Peyer's patch (tissue), 4 donors: ENCODE data around the gene GTF2IRD2. TPM values are rescaled to one million over a fixed set of nuclear protein-coding genes. Genes with fewer than 3 reads are reported as not detected.
"Not testable (repeated sequence)": the region's sequence is repeated elsewhere in the genome, so short reads cannot be mapped to it uniquely, and the experiment has no call there.

Experiments used
- DNase-seq, 3 donors: peaks; one replicate each; pipeline ENCODE4 v3.0.0-alpha.2; 2017 to 2019
- H3K27ac ChIP-seq, 4 donors: fragments of 200-600 bp; sonication (generic); one replicate each; pipeline ENCODE4 v1.5.1; 2016 to 2019
- H3K27me3 ChIP-seq, 2 donors: fragments of 200-600 bp; sonication (generic); one replicate each; pipeline ENCODE4 v1.5.1; 2019
- H3K36me3 ChIP-seq, 3 donors: fragments of 200-600 bp; sonication (generic); one replicate each; pipeline ENCODE4 v1.5.1; 2016 to 2019
- H3K4me1 ChIP-seq, 4 donors: fragments of 200-600 bp; sonication (generic); one replicate each; pipeline ENCODE4 v1.5.1; 2016 to 2019
- H3K4me3 ChIP-seq, 4 donors: fragments of 200-600 bp; sonication (generic); 1 replicate in 3 of 4; 2 replicates in 1 of 4; pipeline ENCODE4 v1.5.1; 2016 to 2019; ENCODE audit warnings: mild to moderate bottlenecking in 1 of 4
- H3K9me3 ChIP-seq, 4 donors: fragments of 200-600 bp; sonication (generic); one replicate each; pipeline ENCODE4 v1.5.1; 2016 to 2019; ENCODE audit warnings: mild to moderate bottlenecking in 1 of 4
- small RNA-seq, 2 donors: library from RNA; depleted of rRNA; stranded (forward); fragments of <200 nt; gene quantifications; one replicate each; pipeline ENCODE3, GENCODE V24; 2016
- total RNA-seq, 4 donors: library from RNA; depleted of rRNA; stranded (reverse); fragments of >200 nt; gene quantifications; one replicate each; pipeline ENCODE4 v1.1.0, GENCODE V29; 2016

GTF2IRD2 gene
- total RNA-seq, 4 donors from 2014 or later, result 14.9 to 46.2 (median 24.2) TPM

- H3K36me3 ChIP-seq, H3K27me3 ChIP-seq, H3K4me3 ChIP-seq, H3K4me1 ChIP-seq, H3K27ac ChIP-seq, H3K9me3 ChIP-seq, DNase-seq: not testable (repeated sequence)
Measured at GRCh38 chr7:74766991-74767390, 84.4 kb downstream of the GTF2IRD2 start.

GRCh38 chr7:74766509-74766908 lies 84.9 kb downstream of the GTF2IRD2 start:
- H3K36me3 ChIP-seq, H3K9me3 ChIP-seq, DNase-seq, H3K27me3 ChIP-seq, H3K4me3 ChIP-seq, H3K4me1 ChIP-seq, H3K27ac ChIP-seq: not testable (repeated sequence)

GRCh38 chr7:74765205-74765918 lies 86.0 kb downstream of the GTF2IRD2 start:
- H3K27me3 ChIP-seq, DNase-seq, H3K4me1 ChIP-seq, H3K9me3 ChIP-seq, H3K36me3 ChIP-seq, H3K27ac ChIP-seq, H3K4me3 ChIP-seq: not testable (repeated sequence)

DNA sequence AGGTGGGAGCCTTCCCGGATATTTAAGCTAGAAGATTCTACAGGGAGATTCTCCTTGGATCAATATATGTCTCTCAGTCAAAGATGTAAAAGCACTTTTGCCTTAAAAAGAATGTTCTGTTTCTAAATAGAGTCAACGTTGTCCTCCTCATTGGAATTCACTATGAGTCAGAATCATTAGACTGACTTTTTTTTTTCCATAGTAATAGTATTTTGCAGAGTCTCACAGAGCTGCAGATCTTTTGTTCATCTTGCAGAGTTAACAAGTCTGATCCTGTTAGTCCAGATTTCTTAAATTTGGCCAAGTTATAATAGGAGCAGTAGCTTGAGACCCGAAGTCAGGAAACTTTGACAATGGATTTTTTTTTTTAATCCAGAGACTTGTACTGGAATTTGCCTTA lies 92.4 kb downstream of the GTF2IRD2 start:
- not testable (repeated sequence) for H3K9me3 ChIP-seq, H3K27ac ChIP-seq, H3K36me3 ChIP-seq, DNase-seq, H3K4me3 ChIP-seq, H3K27me3 ChIP-seq, H3K4me1 ChIP-seq

- H3K36me3 ChIP-seq, H3K9me3 ChIP-seq: not testable (repeated sequence)
Measured at GRCh38 chr7:74758268-74758667, 93.1 kb downstream of the GTF2IRD2 start.

DNA sequence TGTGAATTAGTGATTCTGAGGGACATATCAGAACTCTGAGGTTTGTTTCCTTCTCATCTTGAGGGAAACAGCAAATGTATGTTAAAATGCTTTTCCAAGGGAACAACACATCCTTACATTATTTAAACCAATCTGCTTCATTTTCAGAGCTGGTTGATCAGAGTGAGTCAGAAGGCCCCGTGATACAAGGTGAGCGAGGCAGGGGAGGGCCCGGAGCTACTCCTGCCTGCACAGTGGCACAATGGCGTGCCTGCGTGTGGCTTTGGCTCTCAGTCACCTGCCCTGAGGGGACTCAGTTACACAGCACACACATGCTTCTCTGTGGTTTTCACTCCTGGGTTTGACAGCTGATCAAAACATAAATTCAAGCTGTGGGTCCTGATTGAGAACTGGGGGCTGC lies 94.7 kb downstream of the GTF2IRD2 start:
- not testable (repeated sequence) for H3K27ac ChIP-seq, H3K36me3 ChIP-seq, DNase-seq, H3K9me3 ChIP-seq, H3K4me3 ChIP-seq, H3K4me1 ChIP-seq, H3K27me3 ChIP-seq

More at GRCh38 chr7:74758268-74758667, 93.1 kb downstream of the GTF2IRD2 start:
- not testable (repeated sequence) for DNase-seq, H3K27me3 ChIP-seq, H3K27ac ChIP-seq, H3K4me3 ChIP-seq, H3K4me1 ChIP-seq

GRCh38 chr7:74753921-74754482 lies 97.4 kb downstream of the GTF2IRD2 start:
- H3K4me3 ChIP-seq, H3K4me1 ChIP-seq, H3K9me3 ChIP-seq, H3K27ac ChIP-seq, H3K27me3 ChIP-seq, DNase-seq, H3K36me3 ChIP-seq: not testable (repeated sequence)

Small RNA genes lying within 50 kb of the gene (small RNA-seq; reads per million reads assigned to genes)
- gene RF00019, result 0 reads per million in 2 donors

Other genes with a start within 250 kb of the GTF2IRD2 start
- 100 to 1,000 TPM; 168 to 347 (median 193) TPM for gene GTF2I, start 193.9 kb downstream of the GTF2IRD2 start, total RNA-seq
- gene NCF1, start 77.6 kb downstream of the GTF2IRD2 start, total RNA-seq, result 10 to 100 TPM in 1 of 4 donors, 1 to 10 TPM in 3; 1.8 to 46.2 (median 4.2) TPM
- gene CASTOR2, start 113.1 kb upstream of the GTF2IRD2 start, total RNA-seq, result 10 to 100 TPM in 3 of 4 donors, 1 to 10 TPM in 1; 6.6 to 36.8 (median 23.2) TPM
- gene RCC1L, start 222.2 kb upstream of the GTF2IRD2 start, total RNA-seq, result 10 to 100 TPM; 24.7 to 53.5 (median 34.6) TPM
- 100 to 1,000 TPM in 1 of 4 donors, 10 to 100 TPM in 3; 22.9 to 153 (median 68.2) TPM for gene GTF2IRD2B, start 241.0 kb upstream of the GTF2IRD2 start, total RNA-seq